HG03039 (cell line): Measurements from ENCODE around the gene PCDH11Y.
A peak's percentile ranks its signal among the peaks of the same experiment; 100 is the strongest.
"Not testable (repeated sequence)": the region's sequence is repeated elsewhere in the genome, so short reads cannot be mapped to it uniquely, and the experiment has no call there.

Source experiments
- ATAC-seq: cut with Tn5 transposase; IDR thresholded peaks from one replicate; pipeline ENCODE4 v1.9.1; 2021; ENCODE audit warnings: mild to moderate bottlenecking, moderate library complexity; ENCODE audit not compliant: unreplicated experiment

PCDH11Y gene

DNA sequence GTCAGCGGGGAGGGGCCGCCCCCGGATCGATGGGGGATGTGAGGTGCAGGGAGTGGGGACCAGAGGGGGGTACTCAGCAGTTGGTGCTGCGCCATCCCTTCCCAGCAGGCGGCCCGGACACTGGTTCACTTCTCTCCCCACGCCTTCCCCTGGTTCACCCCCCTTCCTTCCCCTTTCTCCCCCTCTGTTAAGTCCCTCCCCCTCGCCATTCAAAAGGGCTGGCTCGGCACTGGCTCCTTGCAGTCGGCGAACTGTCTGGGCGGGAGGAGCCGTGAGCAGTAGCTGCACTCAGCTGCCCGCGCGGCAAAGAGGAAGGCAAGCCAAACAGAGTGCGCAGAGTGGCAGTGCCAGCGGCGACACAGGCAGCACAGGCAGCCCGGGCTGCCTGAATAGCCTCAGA is at the start of gene PCDH11Y:
TSS of gene PCDH11Y (plus strand) at position 240 of the 400 bp plus-strand sequence. CDS start 56,804 bp downstream, outside the sequence.
- ATAC-seq, result not testable (repeated sequence)

DNA sequence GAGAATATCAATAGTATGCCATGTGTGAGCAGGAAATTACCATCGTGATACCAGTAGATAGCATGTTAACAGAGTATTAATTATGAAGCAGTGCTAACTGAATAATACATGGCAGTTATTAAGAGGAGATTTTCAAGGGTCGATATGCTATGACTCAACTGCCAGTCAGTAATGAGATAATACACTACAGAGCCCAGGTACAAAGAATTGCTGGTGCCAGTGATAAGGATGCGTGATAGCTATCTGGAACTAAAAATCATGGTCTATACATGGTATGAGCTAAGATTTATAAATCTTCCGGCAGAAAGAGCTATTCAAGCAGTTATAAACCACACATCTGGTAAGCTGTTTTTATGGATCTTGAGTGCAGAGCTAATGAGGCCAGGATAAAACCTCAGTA is 32.2 kb upstream of the PCDH11Y start:
- ATAC-seq, result not testable (repeated sequence)

DNA sequence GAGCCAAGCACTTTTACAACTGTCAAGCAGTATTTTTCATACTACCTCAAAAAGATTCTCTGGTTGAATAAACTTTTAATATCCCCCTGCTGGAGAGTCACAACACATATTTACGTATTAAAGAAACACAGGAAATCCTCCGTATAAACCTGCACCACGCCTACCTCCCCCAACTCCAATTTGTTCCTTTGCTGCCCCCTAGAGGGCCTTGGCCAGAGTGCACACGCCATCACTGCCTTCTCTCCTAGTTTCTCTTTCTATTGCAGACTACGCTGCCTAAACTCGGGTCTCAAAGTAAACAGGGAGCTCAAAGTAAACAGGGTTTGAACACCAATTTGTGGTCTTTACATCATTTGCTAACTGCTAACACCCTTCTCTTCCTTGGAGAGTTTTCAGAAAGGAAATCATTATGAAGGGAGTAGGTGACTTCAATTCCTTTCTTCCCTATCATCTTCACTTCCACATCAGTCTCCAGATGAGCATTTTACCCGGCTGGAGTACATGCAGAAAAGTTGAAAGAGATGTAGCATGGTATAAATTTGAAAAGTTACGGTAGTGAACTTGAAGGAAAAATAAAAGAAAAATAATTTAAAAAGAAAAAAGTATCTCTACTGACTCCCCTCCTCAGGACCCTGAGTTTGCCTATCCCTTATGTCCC is 8.2 kb upstream of the PCDH11Y start:
- peak; percentile 100 for ATAC-seq

DNA sequence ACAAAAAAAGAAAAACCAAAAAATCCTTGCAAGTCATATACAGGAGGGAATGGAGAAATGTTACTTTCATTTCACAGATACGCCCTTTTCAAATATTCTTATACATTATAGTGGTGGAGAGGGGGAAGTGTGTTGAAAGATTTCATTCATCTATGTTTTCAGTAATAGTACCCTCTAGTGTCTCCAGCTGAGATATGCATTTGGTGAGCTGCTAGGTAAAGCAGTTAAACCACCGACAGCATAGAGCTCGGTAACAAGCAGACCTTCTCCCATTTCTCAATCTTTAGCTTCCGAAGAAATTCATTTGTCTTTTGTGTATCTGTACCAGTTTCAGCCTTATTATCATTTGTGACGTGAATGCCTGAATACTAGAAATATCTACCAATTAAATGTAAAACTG is 5.2 kb upstream of the PCDH11Y start:
- not testable (repeated sequence) for ATAC-seq

DNA sequence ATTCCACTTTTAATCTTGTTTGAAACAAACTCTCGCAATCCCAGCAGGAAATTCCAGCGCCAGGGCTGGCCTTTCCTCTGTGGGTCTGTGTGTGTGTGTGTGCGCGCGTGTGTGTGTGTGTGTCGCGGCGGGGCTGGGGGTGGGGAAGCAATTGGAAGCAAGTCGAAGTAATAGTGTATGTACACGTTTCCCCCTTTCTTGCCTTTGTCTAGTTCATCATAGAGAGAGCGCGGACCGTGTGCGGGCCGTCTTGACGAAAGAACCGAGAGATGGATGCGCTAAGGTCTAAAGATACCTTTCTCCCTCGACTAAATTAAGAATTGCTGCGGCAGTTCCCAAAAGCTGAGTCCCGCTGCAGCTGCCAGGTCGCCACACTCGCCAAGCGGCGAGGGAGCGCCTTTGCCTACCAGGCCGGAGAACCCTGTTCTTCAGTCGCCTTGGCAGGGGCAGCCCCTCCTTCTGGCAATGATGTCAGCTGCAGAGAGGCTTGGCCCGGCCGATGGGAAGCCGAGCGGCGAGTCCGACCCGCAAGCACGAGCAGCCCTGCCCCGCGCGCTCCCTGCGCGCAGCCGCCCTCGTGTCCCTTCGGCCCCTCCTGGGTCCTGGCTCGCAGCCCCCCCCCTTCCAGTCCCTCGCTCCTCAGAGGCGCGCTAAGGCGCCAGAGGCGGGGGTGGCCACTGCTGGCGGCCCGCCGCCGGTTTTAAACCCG is 2.5 kb downstream of the PCDH11Y start:
- ATAC-seq, result not testable (repeated sequence)

GRCh38 chrY:5038972-5039523 is 39.0 kb downstream of the PCDH11Y start:
- not testable (repeated sequence) for ATAC-seq

GRCh38 chrY:5083017-5083416 is 82.9 kb downstream of the PCDH11Y start:
- ATAC-seq, result not testable (repeated sequence)

- ATAC-seq, result not testable (repeated sequence)
Measured at GRCh38 chrY:5182998-5183397, 182.9 kb downstream of the PCDH11Y start.

DNA sequence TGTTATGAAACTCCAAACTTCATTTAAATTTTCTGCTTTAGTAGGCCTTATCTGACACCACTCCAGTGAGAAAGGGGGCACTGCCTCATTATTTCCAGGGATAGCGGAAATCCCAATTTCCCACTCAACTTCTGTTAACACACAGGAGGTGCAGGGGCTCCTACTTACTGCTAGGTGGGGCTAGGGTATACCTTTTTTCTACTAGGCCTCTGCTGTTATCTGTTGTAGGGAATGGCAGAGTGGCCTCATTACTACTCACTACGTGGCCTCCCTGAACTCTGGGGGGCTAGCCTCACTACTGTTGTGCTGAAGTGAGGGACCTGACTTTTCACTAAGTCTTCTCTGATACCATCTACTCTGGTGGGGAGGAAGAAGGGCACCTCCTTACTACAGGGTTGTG is 215.0 kb downstream of the PCDH11Y start:
- ATAC-seq, result not testable (repeated sequence)

GRCh38 chrY:5324931-5325330 is 324.8 kb downstream of the PCDH11Y start:
- ATAC-seq, result not testable (repeated sequence)

- ATAC-seq, result not testable (repeated sequence)
Measured at GRCh38 chrY:5342220-5342619, 342.1 kb downstream of the PCDH11Y start.

- not testable (repeated sequence) for ATAC-seq
Measured at GRCh38 chrY:5543705-5544104, 543.6 kb downstream of the PCDH11Y start.

- ATAC-seq, result not testable (repeated sequence)
Measured at GRCh38 chrY:5638589-5638988, 638.5 kb downstream of the PCDH11Y start.

GRCh38 chrY:5679265-5679664 is 679.2 kb downstream of the PCDH11Y start:
- ATAC-seq, result not testable (repeated sequence)

- not testable (repeated sequence) for ATAC-seq
Measured at GRCh38 chrY:5708727-5709126, 708.6 kb downstream of the PCDH11Y start.

- not testable (repeated sequence) for ATAC-seq
Measured at GRCh38 chrY:5709788-5710381, 709.8 kb downstream of the PCDH11Y start.

DNA sequence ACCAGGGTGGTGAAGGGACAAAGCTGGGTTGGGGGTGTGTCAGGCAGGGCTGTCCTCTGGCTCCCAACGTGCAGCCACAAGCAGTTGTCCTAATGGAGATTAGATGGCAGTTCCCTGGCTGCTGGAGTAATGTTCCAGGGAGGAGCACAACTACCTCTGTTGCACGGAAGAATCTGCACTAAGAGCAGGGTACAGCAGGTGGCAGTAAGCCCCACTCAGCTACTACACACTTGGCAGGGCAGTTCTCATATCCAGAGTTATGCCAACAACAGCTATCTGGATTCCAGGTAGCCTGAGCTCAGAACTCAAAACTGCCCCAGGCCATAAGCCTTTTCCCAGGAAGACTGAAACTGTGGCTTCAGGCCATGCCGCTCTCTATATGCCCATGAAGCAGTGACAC is 761.3 kb downstream of the PCDH11Y start:
- not testable (repeated sequence) for ATAC-seq

DNA sequence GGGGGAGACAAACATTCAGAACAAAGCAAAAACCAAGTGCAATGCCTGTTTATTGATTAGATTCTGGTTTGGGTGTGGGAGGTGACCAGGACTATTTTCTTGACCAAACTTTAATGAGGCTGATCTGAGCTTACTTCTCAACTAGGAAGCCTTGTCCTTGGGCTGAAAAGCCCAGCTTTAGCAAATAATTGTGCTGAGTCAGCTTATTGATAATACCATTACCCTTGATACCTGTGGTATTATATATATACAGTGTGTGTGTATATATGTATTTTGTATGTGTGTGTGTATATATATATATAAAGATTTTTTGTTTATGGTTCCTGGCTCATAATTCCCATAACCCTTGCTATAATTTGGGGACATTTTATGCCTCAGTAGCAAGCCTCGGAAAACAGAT is 776.4 kb downstream of the PCDH11Y start:
- not testable (repeated sequence) for ATAC-seq
